GM23338 (cell line): ENCODE data around the gene BICDL1.

ENCODE experiments used
- CREB1 ChIP-seq: fragments of 250-450 bp; sonication (Bioruptor Pico); IDR thresholded peaks from 2 replicates; pipeline ENCODE4 v1.5.0; 2020; ENCODE audit warnings: low read depth, mild to moderate bottlenecking, moderate library complexity
- EZH2 ChIP-seq: fragments of 200-600 bp; sonication (generic); IDR thresholded peaks from one replicate; pipeline ENCODE4 v1.8.0; 2017; ENCODE audit warnings: antibody characterized with exemption, mild to moderate bottlenecking, low read depth; ENCODE audit not compliant: unreplicated experiment
- POLR2AphosphoS5 ChIP-seq: IDR thresholded peaks from 2 replicates; pipeline ENCODE4 v1.6.1; 2016; ENCODE audit warnings: antibody characterized with exemption, low read depth
- TF ChIP-seq, protein P1 (sequence below), 2 experiments: fragments of 200-600 bp in 1 of 2; sonication (generic) in 1 of 2; conservative IDR thresholded peaks; 2 replicates each; pipeline versions ENCODE4 v1.5.1 to v1.6.1; 2016 to 2017; ENCODE audit warnings: antibody characterized with exemption in 2 of 2, low read depth in 2 of 2, mild to moderate bottlenecking in 2 of 2, moderate library complexity in 1 of 2
- TF ChIP-seq, protein P2 (sequence below): IDR thresholded peaks from one replicate; pipeline ENCODE4 v1.6.1; 2018; ENCODE audit warnings: antibody characterized with exemption; ENCODE audit not compliant: unreplicated experiment

DNA sequence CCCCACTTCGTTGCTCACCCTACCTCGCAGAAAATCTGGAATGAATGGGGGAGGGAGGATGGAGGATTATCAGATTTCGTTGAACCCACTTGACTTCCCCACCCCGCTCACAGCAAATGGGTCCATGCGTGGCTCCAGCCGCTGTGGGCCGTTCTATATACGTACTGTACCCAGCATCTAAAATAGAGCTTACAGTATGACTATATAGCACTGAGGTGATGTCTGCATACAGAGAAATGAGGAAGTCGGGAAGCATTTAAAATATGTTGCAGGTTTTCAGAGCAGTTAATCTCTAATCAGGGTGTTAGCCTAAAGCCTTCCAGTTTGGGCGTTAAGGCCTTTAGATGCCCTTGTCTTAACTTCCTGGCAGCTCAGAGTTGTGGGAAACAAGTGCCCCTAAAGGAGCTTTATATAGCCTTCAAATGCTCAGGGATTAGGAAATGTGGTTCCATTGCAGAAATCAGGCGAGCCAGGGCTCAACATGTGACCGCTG is 1.4 kb downstream of the BICDL1 start:
- TF ChIP-seq, protein P1, sequence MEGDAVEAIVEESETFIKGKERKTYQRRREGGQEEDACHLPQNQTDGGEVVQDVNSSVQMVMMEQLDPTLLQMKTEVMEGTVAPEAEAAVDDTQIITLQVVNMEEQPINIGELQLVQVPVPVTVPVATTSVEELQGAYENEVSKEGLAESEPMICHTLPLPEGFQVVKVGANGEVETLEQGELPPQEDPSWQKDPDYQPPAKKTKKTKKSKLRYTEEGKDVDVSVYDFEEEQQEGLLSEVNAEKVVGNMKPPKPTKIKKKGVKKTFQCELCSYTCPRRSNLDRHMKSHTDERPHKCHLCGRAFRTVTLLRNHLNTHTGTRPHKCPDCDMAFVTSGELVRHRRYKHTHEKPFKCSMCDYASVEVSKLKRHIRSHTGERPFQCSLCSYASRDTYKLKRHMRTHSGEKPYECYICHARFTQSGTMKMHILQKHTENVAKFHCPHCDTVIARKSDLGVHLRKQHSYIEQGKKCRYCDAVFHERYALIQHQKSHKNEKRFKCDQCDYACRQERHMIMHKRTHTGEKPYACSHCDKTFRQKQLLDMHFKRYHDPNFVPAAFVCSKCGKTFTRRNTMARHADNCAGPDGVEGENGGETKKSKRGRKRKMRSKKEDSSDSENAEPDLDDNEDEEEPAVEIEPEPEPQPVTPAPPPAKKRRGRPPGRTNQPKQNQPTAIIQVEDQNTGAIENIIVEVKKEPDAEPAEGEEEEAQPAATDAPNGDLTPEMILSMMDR (conservative IDR thresholded peaks at IDR 0.05; ENCODE audit: low read depth in 2 of 2) = no peak
- TF ChIP-seq CREB1 (CRISPR knock-in tag) (no peak), POLR2AphosphoS5 (no peak), EZH2 (no peak)
- TF ChIP-seq, protein P2, sequence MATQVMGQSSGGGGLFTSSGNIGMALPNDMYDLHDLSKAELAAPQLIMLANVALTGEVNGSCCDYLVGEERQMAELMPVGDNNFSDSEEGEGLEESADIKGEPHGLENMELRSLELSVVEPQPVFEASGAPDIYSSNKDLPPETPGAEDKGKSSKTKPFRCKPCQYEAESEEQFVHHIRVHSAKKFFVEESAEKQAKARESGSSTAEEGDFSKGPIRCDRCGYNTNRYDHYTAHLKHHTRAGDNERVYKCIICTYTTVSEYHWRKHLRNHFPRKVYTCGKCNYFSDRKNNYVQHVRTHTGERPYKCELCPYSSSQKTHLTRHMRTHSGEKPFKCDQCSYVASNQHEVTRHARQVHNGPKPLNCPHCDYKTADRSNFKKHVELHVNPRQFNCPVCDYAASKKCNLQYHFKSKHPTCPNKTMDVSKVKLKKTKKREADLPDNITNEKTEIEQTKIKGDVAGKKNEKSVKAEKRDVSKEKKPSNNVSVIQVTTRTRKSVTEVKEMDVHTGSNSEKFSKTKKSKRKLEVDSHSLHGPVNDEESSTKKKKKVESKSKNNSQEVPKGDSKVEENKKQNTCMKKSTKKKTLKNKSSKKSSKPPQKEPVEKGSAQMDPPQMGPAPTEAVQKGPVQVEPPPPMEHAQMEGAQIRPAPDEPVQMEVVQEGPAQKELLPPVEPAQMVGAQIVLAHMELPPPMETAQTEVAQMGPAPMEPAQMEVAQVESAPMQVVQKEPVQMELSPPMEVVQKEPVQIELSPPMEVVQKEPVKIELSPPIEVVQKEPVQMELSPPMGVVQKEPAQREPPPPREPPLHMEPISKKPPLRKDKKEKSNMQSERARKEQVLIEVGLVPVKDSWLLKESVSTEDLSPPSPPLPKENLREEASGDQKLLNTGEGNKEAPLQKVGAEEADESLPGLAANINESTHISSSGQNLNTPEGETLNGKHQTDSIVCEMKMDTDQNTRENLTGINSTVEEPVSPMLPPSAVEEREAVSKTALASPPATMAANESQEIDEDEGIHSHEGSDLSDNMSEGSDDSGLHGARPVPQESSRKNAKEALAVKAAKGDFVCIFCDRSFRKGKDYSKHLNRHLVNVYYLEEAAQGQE = no peak
